Epithelial cell of prostate (primary cell): ENCODE data around the gene FAM118A.
"Not testable (repeated sequence)": the region's sequence is repeated elsewhere in the genome, so short reads cannot be mapped to it uniquely, and the experiment has no call there.

Source experiments
- DNase-seq: peaks from one replicate; pipeline ENCODE4 v3.0.0-alpha.2; 2011; ENCODE audit warnings: low read depth, low spot score
- H3K27ac ChIP-seq: fragments of 450-650 bp; 2 replicates; pipeline ENCODE4 v1.5.1; 2017; ENCODE audit warnings: mild to moderate bottlenecking

The FAM118A gene

DNA sequence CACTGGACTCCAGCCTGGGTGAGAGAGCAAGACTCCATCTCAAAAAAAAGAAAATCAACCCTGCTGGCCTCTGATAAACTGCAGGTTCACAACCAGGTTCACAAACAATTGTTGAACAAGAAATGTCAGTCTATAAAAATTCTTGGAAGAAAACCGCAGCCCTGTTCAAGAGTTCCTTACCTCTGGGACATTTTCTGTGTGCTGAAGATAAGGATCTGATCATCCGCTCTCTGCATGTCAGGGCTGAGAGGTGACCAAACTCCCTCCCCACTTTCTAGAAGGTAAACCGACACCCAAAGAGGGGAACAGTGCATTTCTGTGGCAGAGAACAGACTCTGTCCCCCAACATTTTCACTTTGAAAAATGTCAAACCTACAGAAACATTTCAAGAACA is 29.1 kb upstream of the FAM118A start:
- no peak for DNase-seq
- no peak overlapping the region for H3K27ac ChIP-seq

- H3K27ac ChIP-seq, result no peak overlapping the region
Measured at GRCh38 chr22:45281010-45281409, 28.7 kb upstream of the FAM118A start.

DNA sequence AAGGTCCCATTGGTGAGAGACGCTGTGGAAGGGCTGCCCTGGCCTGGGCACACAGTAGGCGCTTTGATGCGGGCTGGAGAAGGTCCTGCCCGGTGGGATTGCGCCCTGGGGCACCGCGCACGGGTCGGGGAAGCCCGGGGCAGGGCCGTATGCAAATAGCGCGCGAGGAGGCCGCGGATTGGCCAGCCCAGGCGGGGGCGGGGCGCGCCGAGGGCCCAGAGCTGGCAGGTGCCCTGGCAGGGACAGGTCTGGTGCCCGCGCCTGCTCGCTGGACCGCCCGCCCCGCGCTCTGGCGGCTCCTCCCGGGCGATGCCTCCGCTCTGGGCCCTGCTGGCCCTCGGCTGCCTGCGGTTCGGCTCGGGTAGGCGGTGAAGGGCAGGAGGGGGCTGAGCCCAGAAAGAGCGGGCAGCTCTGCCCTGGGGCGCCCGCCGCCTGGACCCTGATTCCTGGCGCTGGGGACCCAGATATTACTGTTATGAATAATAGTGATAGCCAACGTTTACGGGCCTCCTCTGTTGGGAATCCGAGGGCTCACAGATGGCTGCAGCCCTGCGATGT is 24.9 kb upstream of the FAM118A start, which contains the start of gene UPK3A:
Gene UPK3A (plus strand): TSS at position 245 of the 558 bp plus-strand sequence. CDS start 65 bp downstream, at position 310.
- DNase-seq, result no peak
- H3K27ac ChIP-seq, result no peak within 1 kb of the TSS

More at GRCh38 chr22:45281010-45281409, 28.7 kb upstream of the FAM118A start:
- DNase-seq, result no peak

GRCh38 chr22:45285263-45286058 is 24.3 kb upstream of the FAM118A start:
- no peak overlapping the region for H3K27ac ChIP-seq
- DNase-seq, result no peak

DNA sequence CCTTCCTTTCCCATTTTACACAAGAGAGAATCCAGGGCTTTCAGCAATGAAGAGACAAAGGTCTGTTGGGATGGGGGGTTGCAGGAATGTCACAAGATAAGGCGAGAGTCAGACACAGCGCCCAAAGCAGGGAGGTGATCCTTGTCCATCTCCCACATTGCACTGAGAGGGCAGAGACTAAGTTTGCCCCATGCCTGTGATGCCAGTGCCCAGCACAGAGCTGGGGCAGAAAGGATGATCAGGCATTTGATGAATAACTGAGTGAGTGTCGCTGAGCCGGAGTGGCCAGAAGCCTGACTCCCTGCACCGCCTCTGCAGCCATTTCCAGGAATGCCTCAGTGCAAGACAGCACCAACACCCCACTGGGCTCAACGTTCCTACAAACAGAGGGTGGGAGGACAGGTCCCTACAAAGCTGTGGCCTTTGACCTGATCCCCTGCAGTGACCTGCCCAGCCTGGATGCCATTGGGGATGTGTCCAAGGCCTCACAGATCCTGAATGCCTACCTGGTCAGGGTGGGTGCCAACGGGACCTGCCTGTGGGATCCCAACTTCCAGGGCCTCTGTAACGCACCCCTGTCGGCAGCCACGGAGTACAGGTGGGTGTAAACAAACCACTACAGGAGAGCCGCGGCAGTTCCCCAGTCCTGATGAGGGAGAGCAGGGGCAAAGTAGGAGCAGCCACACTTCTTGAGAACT is 22.7 kb upstream of the FAM118A start:
- DNase-seq, result no peak
- no peak overlapping the region for H3K27ac ChIP-seq

DNA sequence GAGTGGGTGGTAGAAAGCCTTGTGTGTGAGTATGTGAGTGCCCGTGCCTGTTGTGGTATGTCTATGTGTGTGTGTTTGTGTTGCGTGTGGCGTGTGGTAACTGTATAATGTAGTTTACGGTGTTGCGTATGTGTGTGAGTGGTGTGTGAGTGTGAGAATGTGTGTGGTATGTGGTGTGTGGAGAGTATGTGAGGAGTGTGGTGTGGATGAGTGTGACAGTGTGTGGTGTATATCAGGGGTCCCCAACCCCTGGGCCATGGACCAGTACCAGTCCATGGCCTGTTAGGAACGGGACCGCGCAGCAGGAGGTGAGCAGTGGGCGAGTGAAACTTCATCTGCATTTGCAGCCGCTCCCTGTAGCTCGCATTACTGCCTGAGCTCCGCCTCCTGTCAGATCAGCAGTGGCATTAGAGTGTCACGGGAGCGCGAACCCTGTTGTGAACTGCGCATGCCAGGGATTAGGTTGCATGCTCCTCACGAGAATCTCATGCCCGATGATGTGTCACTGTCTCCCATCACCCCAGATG is 19.3 kb upstream of the FAM118A start:
- H3K27ac ChIP-seq, result no peak overlapping the region
- no peak for DNase-seq

DNA sequence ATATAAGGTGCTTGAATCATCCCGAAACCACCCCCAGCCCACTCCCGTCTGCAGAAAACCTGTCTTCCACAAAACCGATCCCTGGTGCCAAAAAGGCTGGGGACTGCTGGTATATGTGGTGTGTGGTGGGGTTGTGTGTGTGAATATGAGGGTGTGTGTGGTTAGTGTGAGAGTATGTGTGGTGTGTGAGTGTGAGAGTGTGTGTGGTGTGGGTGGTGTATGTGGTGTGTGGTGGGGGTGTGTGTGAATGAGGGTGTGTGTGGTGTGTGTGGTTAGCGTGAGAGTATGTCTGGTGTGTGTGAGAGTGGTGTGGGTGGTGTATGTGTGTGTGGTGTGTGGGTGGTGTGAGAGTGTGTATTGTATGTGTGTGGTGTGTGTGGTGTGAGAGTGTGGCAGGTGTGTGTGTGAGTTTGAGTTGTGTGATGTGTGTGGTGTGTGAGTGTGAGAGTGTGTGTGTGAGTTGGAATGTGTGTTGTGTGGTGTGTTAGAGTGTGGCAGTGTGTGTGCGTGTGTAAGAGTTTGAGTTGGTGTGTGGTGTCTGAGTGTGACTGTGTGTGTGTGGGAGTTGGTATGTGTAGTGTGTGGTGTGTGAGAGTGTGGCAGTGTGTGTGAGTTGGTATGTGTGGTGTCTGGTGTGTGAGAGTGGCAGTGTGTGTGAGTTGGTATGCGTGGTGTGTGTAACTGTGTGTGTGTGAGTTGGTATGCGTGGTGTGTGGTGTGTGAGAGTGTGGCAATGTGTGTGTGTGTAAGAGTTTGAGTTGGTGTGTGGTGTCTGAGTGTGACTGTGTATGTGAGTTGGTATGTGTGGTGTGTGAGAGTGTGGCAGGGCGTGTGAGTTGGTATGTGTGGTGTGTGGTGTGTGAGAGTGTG is 18.4 kb upstream of the FAM118A start:
- no peak overlapping the region for H3K27ac ChIP-seq

GRCh38 chr22:45291931-45292290 is 17.8 kb upstream of the FAM118A start:
- DNase-seq, result no peak
- H3K27ac ChIP-seq, result no peak overlapping the region

More for the DNA sequence above, 18.4 kb upstream of the FAM118A start:
- DNase-seq, result no peak

- no peak for DNase-seq
- no peak overlapping the region for H3K27ac ChIP-seq
Measured at GRCh38 chr22:45292731-45293442, 16.8 kb upstream of the FAM118A start.

GRCh38 chr22:45294030-45294429 is 15.7 kb upstream of the FAM118A start:
- DNase-seq, result no peak

GRCh38 chr22:45295004-45295403 is 14.7 kb upstream of the FAM118A start:
- H3K27ac ChIP-seq, DNase-seq: not testable (repeated sequence)

More at GRCh38 chr22:45294030-45294429, 15.7 kb upstream of the FAM118A start:
- no peak overlapping the region for H3K27ac ChIP-seq

DNA sequence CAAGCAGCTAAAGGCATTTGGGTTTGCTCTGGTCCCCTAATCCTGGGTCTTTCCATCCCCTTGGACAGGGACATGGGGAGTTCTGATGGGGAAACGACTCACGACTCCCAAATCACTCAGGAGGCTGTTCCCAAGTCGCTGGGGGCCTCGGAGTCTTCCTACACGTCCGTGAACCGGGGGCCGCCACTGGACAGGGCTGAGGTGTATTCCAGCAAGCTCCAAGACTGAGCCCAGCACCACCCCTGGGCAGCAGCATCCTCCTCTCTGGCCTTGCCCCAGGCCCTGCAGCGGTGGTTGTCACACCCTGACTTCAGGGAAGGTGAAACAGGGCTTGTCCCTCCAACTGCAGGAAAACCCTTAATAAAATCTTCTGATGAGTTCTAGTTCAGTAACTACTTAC is 14.2 kb upstream of the FAM118A start:
- H3K27ac ChIP-seq, result no peak overlapping the region
- no peak for DNase-seq

GRCh38 chr22:45296628-45297297 is 13.0 kb upstream of the FAM118A start:
- no peak overlapping the region for H3K27ac ChIP-seq
- DNase-seq, result no peak

DNA sequence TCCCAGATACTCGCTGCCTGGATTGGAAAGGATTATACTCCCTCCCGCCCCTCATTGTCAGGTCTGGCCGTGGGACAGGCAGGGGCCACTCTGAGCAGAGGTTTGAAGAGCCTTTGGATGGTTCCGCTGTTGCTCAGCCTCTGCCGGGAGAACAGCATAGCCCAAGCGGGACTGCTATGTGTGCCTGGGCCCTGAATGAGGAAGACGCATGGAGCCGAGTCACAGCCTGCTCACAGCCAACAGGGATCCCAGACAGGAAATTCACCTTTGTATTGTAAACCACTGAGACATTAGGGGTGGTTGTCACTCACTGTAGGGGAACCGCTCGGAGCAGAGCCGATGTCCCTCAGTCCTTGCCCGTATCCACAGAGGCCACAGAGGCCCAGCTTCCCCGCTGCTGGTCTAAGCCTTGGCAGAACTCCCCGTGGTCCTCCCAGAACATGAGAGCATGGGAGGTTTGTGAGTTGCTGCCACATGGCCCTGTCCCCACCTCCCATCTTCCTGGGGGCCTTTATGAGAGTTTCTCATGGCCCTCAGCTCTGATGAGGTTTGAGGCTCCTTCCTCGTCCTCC is 10.7 kb upstream of the FAM118A start:
- no peak for DNase-seq
- no peak overlapping the region for H3K27ac ChIP-seq

- no peak for DNase-seq
- H3K27ac ChIP-seq, result no peak overlapping the region
Measured at GRCh38 chr22:45302751-45303150, 7.0 kb upstream of the FAM118A start.

DNA sequence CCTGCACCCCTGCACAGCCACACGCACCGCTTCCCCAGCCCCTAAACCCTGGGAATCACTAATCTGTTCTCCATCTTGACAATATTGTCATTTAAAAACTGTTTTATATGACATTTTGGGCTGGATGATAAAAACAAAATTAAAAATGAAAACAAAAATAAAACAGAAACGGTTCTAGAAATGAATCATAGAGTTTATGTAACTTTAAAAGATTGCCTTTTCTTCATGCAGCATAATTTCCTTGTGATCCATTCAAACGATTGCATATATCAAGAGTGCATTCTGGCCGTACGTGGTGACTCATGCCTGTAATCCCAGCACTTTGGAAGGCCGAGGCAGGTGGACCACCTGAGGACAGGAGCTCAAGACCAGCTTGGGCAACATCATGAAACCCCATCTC is 6.6 kb upstream of the FAM118A start:
- H3K27ac ChIP-seq, result no peak overlapping the region
- no peak for DNase-seq

GRCh38 chr22:45304971-45305370 is 4.8 kb upstream of the FAM118A start:
- H3K27ac ChIP-seq, result no peak overlapping the region
- DNase-seq, result no peak

DNA sequence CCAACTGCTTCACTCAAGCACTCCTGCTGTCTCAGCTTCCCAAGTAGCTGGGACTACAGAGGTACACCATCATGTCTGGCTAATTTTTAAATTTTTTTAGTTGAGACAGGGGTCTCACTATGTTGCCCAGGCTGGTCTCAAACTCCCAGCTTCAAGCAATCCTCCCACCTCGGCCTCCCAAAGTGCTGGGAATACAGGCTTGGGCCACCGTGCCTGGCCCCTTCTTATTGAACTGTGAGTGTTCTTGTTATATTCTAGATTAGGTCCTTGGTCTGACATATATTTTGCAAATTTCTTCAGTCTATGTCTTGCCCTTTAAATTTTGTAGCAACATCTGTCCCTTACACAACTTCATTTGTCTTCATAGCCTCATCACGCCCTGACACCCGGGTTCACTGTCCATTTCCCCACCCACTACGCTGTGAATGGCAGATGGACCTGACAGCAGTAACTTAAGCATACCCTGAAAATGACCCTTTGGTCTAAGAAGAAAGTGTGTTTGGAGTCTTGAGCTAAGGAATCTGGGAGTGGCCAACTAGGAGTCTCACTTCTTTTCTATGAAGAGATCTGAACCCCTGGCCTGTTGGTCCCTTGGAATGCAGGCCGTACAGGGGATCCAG is 4.2 kb upstream of the FAM118A start:
- DNase-seq, result no peak
- H3K27ac ChIP-seq, result no peak overlapping the region
